GM12878 (cell line): Measurements from ENCODE around the gene SERINC5. TPM values are rescaled to one million over a fixed set of nuclear protein-coding genes. Genes with fewer than 3 reads are reported as not detected.

Experiments
- BHLHE40 ChIP-seq, 2 experiments: fragments of 450-650 bp in 1 of 2; IDR thresholded peaks; 2 replicates each; pipeline ENCODE4 v1.6.1; 2011 to 2017; ENCODE audit warnings: low read depth in 2 of 2, borderline replicate concordance in 1 of 2, improper control_type of control experiment in 1 of 2, low read length in 1 of 2, mild to moderate bottlenecking in 1 of 2
- HCFC1 ChIP-seq: fragments of 150-350 bp; IDR thresholded peaks from 2 replicates; pipeline ENCODE4 v1.6.1; 2014; ENCODE audit warnings: low read length
- JUNB ChIP-seq: IDR thresholded peaks from 2 replicates; pipeline ENCODE4 v1.6.1; 2016; ENCODE audit warnings: antibody characterized with exemption, mild to moderate bottlenecking
- JUND ChIP-seq: IDR thresholded peaks from 2 replicates; pipeline ENCODE4 v1.6.1; 2012; ENCODE audit warnings: low read depth, mild to moderate bottlenecking, low read length, improper control_type of control experiment, moderate library complexity
- NR2F1 ChIP-seq: fragments of 450-650 bp; conservative IDR thresholded peaks from 2 replicates; pipeline ENCODE4 v1.6.1; 2017; ENCODE audit warnings: mild to moderate bottlenecking
- POLR2A ChIP-seq: IDR thresholded peaks from 2 replicates; pipeline ENCODE4 v1.6.1; 2011; ENCODE audit warnings: low read depth, mild to moderate bottlenecking, low read length
- SMC3 ChIP-seq: IDR thresholded peaks from 2 replicates; pipeline ENCODE4 v1.6.1; 2011; ENCODE audit warnings: low read length, improper control_type of control experiment, borderline replicate concordance
- TAF1 ChIP-seq: IDR thresholded peaks from 2 replicates; pipeline ENCODE4 v1.6.1; 2011; ENCODE audit warnings: mild to moderate bottlenecking, low read depth, low read length, borderline replicate concordance
- ZNF384 ChIP-seq: IDR thresholded peaks from 2 replicates; pipeline ENCODE4 v1.6.1; 2012; ENCODE audit warnings: low read depth, mild to moderate bottlenecking, low read length, improper control_type of control experiment, borderline replicate concordance
- polyA plus RNA-seq, 11 experiments: library from polyadenylated mRNA; depleted of rRNA in 4 of 11; unstranded in 6 of 11; stranded (reverse) in 5 of 11; fragments of >200 nt; fragmentation: Nextera tagmentation in 4 of 11; fragmentation: Illumina TruSeq in 1 of 11; extraction: Ambion mirVana in 4 of 11; extraction: Trizol in 1 of 11; gene quantifications; 1 replicate in 1 of 11; 2 replicates in 10 of 11; pipeline versions ENCODE4 v1.2.1 to v1.2.3, GENCODE V29; 2011 to 2016; ENCODE audit warnings: inconsistent platforms in 2 of 11, missing spikeins in 2 of 11, low read depth in 1 of 11
- total RNA-seq, 4 experiments: library from RNA; depleted of rRNA in 3 of 4; stranded (reverse); fragments of >200 nt in 3 of 4; fragmentation: Illumina TruSeq in 1 of 4; extraction: Trizol in 1 of 4; gene quantifications; 2 replicates each; pipeline versions ENCODE4 v1.2.1 to v1.2.3, GENCODE V29; 2013 to 2021
- TF ChIP-seq, protein P1 (sequence below): IDR thresholded peaks from 2 replicates; pipeline ENCODE4 v1.6.1; 2012; ENCODE audit warnings: low read depth, low read length, improper control_type of control experiment
- TF ChIP-seq, protein P2 (sequence below): fragments of 450-650 bp; IDR thresholded peaks from 2 replicates; pipeline ENCODE4 v1.6.1; 2016; ENCODE audit warnings: mild to moderate bottlenecking
- TF ChIP-seq, protein P3 (sequence below): fragments of 450-650 bp; IDR thresholded peaks from 2 replicates; pipeline ENCODE4 v1.6.1; 2014; ENCODE audit warnings: mild to moderate bottlenecking
- TF ChIP-seq, protein P4 (sequence below): IDR thresholded peaks from 2 replicates; pipeline ENCODE4 v1.6.1; 2012; ENCODE audit warnings: mild to moderate bottlenecking, low read depth, low read length
- TF ChIP-seq, protein P5 (sequence below): IDR thresholded peaks from 2 replicates; pipeline ENCODE4 v1.6.1; 2011; ENCODE audit warnings: borderline replicate concordance, low read depth, mild to moderate bottlenecking, moderate library complexity, low read length; ENCODE audit not compliant: insufficient read depth, poor library complexity, severe bottlenecking
- TF ChIP-seq, protein P6 (sequence below): fragments of 450-650 bp; IDR thresholded peaks from 2 replicates; pipeline ENCODE4 v1.6.1; 2017; ENCODE audit warnings: mild to moderate bottlenecking, moderate library complexity

The SERINC5 gene
- total and polyA plus RNA-seq, 10 of the 15 experiments (the other 5 are each of a cell fraction or from before 2014, with no cell fraction given) = 0.66 to 7.0 (median 2.8) TPM

DNA sequence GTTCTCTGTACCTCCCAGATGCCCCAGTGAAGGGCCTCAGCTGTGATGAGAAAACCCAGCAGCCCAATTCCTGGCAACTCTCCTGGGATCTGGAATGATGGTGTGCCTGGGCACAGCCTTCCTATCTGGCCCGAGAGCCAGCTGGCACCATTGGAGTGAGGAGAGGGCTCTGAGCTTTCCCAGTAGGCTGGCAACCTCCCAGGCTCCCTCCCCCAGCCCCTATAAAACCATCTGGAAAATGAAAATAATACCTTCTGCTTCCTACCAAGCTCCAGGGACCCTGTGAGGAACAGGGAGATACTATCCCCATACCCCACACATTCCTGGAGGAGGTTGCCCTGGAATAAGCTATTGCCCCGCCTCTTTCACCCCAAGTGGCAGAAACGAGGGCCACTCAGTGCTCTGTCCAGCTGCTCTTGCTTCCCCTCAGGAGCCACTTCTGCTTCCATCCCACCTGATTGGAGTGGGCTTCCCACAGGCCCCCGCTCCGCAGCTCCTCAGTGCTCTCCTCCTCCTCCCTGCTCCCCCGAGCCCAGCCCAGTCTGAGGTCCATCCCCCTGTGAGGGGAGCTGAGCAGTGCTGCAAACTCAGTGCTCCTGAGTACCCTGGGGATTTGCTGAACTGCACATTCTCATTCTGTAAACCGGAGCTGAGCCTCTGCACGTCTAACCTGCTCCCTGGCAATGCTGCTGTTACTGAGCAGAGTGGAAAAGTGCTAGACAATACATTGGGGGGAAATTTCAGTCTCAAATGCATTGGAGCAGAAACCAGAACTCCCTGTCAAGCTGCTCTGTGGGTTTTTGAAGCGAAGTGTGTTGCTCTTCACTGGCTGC, 146.0 kb downstream of the SERINC5 start (continued):
- TF ChIP-seq JUND (no peak), JUNB (no peak), POLR2A (no peak), BHLHE40 (IDR thresholded peaks at IDR 0.05; ENCODE audit: borderline replicate concordance in 1 of 2, low read depth in 2 of 2, low read length in 1 of 2) (peak in 1 of 2 experiments; percentile 20; a peak in 1 of 4 replicates), TAF1 (no peak), ZNF384 (no peak), HCFC1 (no peak), NR2F1 (no peak), SMC3 (peak; percentile 12; the same call in 1 of the 2 replicates)
- TF ChIP-seq, protein P1, sequence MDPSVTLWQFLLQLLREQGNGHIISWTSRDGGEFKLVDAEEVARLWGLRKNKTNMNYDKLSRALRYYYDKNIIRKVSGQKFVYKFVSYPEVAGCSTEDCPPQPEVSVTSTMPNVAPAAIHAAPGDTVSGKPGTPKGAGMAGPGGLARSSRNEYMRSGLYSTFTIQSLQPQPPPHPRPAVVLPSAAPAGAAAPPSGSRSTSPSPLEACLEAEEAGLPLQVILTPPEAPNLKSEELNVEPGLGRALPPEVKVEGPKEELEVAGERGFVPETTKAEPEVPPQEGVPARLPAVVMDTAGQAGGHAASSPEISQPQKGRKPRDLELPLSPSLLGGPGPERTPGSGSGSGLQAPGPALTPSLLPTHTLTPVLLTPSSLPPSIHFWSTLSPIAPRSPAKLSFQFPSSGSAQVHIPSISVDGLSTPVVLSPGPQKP = no peak
- TF ChIP-seq, protein P2, sequence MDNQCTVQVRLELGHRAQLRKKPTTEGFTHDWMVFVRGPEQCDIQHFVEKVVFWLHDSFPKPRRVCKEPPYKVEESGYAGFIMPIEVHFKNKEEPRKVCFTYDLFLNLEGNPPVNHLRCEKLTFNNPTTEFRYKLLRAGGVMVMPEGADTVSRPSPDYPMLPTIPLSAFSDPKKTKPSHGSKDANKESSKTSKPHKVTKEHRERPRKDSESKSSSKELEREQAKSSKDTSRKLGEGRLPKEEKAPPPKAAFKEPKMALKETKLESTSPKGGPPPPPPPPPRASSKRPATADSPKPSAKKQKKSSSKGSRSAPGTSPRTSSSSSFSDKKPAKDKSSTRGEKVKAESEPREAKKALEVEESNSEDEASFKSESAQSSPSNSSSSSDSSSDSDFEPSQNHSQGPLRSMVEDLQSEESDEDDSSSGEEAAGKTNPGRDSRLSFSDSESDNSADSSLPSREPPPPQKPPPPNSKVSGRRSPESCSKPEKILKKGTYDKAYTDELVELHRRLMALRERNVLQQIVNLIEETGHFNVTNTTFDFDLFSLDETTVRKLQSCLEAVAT = 0 out of 2 replicates have a peak, but pooled peaks have one; percentile 50
- TF ChIP-seq, protein P3, sequence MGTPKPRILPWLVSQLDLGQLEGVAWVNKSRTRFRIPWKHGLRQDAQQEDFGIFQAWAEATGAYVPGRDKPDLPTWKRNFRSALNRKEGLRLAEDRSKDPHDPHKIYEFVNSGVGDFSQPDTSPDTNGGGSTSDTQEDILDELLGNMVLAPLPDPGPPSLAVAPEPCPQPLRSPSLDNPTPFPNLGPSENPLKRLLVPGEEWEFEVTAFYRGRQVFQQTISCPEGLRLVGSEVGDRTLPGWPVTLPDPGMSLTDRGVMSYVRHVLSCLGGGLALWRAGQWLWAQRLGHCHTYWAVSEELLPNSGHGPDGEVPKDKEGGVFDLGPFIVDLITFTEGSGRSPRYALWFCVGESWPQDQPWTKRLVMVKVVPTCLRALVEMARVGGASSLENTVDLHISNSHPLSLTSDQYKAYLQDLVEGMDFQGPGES = no peak
- TF ChIP-seq, protein P4, sequence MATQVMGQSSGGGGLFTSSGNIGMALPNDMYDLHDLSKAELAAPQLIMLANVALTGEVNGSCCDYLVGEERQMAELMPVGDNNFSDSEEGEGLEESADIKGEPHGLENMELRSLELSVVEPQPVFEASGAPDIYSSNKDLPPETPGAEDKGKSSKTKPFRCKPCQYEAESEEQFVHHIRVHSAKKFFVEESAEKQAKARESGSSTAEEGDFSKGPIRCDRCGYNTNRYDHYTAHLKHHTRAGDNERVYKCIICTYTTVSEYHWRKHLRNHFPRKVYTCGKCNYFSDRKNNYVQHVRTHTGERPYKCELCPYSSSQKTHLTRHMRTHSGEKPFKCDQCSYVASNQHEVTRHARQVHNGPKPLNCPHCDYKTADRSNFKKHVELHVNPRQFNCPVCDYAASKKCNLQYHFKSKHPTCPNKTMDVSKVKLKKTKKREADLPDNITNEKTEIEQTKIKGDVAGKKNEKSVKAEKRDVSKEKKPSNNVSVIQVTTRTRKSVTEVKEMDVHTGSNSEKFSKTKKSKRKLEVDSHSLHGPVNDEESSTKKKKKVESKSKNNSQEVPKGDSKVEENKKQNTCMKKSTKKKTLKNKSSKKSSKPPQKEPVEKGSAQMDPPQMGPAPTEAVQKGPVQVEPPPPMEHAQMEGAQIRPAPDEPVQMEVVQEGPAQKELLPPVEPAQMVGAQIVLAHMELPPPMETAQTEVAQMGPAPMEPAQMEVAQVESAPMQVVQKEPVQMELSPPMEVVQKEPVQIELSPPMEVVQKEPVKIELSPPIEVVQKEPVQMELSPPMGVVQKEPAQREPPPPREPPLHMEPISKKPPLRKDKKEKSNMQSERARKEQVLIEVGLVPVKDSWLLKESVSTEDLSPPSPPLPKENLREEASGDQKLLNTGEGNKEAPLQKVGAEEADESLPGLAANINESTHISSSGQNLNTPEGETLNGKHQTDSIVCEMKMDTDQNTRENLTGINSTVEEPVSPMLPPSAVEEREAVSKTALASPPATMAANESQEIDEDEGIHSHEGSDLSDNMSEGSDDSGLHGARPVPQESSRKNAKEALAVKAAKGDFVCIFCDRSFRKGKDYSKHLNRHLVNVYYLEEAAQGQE = no peak
- TF ChIP-seq, protein P5, sequence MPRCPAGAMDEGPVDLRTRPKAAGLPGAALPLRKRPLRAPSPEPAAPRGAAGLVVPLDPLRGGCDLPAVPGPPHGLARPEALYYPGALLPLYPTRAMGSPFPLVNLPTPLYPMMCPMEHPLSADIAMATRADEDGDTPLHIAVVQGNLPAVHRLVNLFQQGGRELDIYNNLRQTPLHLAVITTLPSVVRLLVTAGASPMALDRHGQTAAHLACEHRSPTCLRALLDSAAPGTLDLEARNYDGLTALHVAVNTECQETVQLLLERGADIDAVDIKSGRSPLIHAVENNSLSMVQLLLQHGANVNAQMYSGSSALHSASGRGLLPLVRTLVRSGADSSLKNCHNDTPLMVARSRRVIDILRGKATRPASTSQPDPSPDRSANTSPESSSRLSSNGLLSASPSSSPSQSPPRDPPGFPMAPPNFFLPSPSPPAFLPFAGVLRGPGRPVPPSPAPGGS = no peak
- TF ChIP-seq, protein P6, sequence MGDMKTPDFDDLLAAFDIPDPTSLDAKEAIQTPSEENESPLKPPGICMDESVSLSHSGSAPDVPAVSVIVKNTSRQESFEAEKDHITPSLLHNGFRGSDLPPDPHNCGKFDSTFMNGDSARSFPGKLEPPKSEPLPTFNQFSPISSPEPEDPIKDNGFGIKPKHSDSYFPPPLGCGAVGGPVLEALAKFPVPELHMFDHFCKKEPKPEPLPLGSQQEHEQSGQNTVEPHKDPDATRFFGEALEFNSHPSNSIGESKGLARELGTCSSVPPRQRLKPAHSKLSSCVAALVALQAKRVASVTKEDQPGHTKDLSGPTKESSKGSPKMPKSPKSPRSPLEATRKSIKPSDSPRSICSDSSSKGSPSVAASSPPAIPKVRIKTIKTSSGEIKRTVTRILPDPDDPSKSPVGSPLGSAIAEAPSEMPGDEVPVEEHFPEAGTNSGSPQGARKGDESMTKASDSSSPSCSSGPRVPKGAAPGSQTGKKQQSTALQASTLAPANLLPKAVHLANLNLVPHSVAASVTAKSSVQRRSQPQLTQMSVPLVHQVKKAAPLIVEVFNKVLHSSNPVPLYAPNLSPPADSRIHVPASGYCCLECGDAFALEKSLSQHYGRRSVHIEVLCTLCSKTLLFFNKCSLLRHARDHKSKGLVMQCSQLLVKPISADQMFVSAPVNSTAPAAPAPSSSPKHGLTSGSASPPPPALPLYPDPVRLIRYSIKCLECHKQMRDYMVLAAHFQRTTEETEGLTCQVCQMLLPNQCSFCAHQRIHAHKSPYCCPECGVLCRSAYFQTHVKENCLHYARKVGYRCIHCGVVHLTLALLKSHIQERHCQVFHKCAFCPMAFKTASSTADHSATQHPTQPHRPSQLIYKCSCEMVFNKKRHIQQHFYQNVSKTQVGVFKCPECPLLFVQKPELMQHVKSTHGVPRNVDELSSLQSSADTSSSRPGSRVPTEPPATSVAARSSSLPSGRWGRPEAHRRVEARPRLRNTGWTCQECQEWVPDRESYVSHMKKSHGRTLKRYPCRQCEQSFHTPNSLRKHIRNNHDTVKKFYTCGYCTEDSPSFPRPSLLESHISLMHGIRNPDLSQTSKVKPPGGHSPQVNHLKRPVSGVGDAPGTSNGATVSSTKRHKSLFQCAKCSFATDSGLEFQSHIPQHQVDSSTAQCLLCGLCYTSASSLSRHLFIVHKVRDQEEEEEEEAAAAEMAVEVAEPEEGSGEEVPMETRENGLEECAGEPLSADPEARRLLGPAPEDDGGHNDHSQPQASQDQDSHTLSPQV = no peak
